ENCODE results near the gene FUT6. TPM values are rescaled to one million over a fixed set of nuclear protein-coding genes. Genes with fewer than 3 reads are reported as not detected.

The FUT6 gene
- total RNA-seq, 1 donor from 2014 or later, result not detected

DNA sequence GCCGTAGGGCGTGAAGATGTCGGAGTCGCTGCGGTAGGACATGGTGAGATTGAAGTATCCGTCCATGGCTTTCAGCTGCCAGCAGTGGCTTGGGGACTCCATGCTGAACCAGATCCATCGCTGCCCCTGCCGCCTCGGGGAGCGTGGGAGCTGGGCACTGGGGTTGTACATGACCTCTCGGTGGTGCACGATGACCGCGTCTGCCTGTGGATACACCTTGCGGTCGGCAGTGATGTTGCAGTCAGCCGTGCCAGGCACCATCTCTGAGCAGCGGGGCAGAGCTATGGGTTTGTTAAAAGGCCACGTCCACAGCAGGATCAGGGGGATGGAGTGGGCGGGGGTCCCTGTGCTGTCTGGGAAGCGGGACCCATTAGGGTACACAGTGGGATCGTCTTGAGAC lies 7.4 kb downstream of the FUT6 start:
- no peak overlapping the region for H2AFZ ChIP-seq (replicated peaks)
- H3K36me3 Mint-ChIP-seq, result no peaks in the 10 kb centered on the region
- H3K27ac Mint-ChIP-seq, result peak overlapping the region; percentile 24
- no peaks in the 10 kb centered on the region for H3K79me2 ChIP-seq (ENCODE audit: low read depth)
- peaks cover 12% of the 10 kb centered on the region for H3F3A ChIP-seq (ENCODE audit: low read depth)
- no peaks in the 10 kb centered on the region for H4K20me1 ChIP-seq (ENCODE audit: low read depth)
- TF ChIP-seq EZH2phosphoT487 (IDR thresholded peaks at IDR 0.05) (no peak), EZH2 (IDR thresholded peaks at IDR 0.05) (no peak)
- TF ChIP-seq, protein P1, sequence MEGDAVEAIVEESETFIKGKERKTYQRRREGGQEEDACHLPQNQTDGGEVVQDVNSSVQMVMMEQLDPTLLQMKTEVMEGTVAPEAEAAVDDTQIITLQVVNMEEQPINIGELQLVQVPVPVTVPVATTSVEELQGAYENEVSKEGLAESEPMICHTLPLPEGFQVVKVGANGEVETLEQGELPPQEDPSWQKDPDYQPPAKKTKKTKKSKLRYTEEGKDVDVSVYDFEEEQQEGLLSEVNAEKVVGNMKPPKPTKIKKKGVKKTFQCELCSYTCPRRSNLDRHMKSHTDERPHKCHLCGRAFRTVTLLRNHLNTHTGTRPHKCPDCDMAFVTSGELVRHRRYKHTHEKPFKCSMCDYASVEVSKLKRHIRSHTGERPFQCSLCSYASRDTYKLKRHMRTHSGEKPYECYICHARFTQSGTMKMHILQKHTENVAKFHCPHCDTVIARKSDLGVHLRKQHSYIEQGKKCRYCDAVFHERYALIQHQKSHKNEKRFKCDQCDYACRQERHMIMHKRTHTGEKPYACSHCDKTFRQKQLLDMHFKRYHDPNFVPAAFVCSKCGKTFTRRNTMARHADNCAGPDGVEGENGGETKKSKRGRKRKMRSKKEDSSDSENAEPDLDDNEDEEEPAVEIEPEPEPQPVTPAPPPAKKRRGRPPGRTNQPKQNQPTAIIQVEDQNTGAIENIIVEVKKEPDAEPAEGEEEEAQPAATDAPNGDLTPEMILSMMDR (IDR thresholded peaks at IDR 0.05), result no peak
- H3K9ac ChIP-seq, result no peak overlapping the region
- H3K27me3 Mint-ChIP-seq (ENCODE audit: insufficient read depth, low read depth), result peaks cover 8% of the 10 kb centered on the region
- peaks cover 11% of the 10 kb centered on the region for H3K4me1 Mint-ChIP-seq
- peak overlapping the region; percentile 44 for H3K4me3 Mint-ChIP-seq
- DNase-seq (ENCODE audit: low spot score), result no peak
- H3K4me3 ChIP-seq, result no peak overlapping the region
- no peaks in the 10 kb centered on the region for H3K4me1 ChIP-seq
- no peaks in the 10 kb centered on the region for H3K36me3 ChIP-seq
- H3K9me3 Mint-ChIP-seq, result no peaks in the 10 kb centered on the region
- H3K4me2 ChIP-seq, result no peak overlapping the region
- H3K9me3 ChIP-seq (ENCODE audit: low read depth), result no peaks in the 10 kb centered on the region
- no peak overlapping the region for H3K27ac ChIP-seq
- H3K27me3 ChIP-seq, result peaks cover 19% of the 10 kb centered on the region

DNA sequence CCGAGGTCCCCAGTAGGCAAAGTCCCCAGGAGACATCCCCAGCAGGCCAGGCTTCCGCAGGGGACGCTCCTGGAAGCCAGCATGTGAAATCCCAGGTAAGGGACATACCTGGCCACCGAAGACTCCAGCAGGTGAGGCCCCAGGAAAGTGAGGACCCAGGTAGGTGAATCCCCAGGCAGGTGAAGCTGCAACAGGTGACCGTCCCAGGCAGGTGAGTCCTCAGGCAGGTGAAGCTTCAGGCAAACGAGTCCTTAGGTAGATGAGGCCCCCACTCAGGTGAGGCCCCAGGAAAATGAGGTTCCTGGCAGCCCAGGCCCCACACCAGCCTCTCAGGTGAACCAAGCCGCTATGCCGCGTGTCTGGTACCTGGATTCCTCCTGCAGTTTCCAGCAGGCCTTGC lies 8.3 kb downstream of the FUT6 start:
- H3K9me3 Mint-ChIP-seq, result no peaks in the 10 kb centered on the region
- Histone ChIP-seq H3K4me1 (peaks cover 4% of the 10 kb centered on the region), H3K36me3 (no peaks in the 10 kb centered on the region), H3K9ac (no peak overlapping the region), H4K20me1 (ENCODE audit: low read depth) (peaks cover 3% of the 10 kb centered on the region), H3K4me2 (no peak overlapping the region), H3K4me3 (no peak overlapping the region), H3K27ac (no peak overlapping the region), H3K27me3 (peaks cover 19% of the 10 kb centered on the region), H3K79me2 (ENCODE audit: low read depth) (no peaks in the 10 kb centered on the region), H2AFZ (replicated peaks) (no peak overlapping the region), H3K9me3 (ENCODE audit: low read depth) (no peaks in the 10 kb centered on the region), H3F3A (ENCODE audit: low read depth) (peaks cover 21% of the 10 kb centered on the region)
- peaks cover 10% of the 10 kb centered on the region for H3K27me3 Mint-ChIP-seq (ENCODE audit: insufficient read depth, low read depth)
- H3K27ac Mint-ChIP-seq, result no peak overlapping the region
- no peak for DNase-seq (ENCODE audit: low spot score)
- TF ChIP-seq EZH2 (IDR thresholded peaks at IDR 0.05) (no peak), EZH2phosphoT487 (IDR thresholded peaks at IDR 0.05) (no peak)
- TF ChIP-seq, protein P1 (IDR thresholded peaks at IDR 0.05), result no peak
- no peaks in the 10 kb centered on the region for H3K36me3 Mint-ChIP-seq
- H3K4me3 Mint-ChIP-seq, result no peak overlapping the region
- peaks cover 11% of the 10 kb centered on the region for H3K4me1 Mint-ChIP-seq

DNA sequence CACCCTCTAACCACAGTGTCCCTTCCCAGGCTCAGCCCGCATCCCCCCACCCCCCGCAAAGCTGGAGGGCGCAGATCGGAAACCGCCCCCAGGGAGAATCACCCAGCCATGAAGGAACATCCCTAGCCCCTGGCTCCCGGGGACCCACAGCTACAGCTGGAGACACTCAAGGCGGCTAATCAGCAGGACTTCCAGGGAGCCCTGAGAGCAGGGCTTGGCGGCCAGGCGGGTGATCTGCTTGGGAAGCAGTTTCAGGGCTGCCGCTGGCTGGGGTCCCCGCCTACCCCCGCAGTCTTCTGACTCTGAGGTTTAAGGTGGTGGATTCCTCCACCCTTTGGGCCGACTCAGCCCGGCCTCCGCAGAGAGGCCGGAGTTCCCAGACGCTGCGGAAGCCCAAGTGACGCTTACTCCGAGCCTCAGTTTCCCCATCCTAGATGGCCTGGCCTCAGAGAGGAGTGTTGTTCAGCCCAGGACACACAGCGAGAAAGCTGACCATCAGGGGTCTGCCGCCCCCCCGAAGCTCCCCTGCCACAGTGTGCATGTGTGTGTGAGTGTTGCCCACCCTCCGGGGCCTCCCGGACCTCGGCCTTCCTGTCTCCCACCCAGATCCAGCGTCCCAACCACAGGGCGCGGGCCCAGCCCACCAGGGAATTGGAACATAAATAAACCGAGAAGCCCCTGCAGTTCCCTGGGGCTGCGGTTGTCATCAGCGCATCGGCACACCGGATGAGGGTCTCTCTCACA lies 9.8 kb downstream of the FUT6 start:
- Histone ChIP-seq H2AFZ (replicated peaks) (no peak overlapping the region), H3K27me3 (peaks cover 7% of the 10 kb centered on the region), H3K4me2 (peak overlapping the region; percentile 78), H3K9me3 (ENCODE audit: low read depth) (no peaks in the 10 kb centered on the region), H3K79me2 (ENCODE audit: low read depth) (no peaks in the 10 kb centered on the region), H3F3A (ENCODE audit: low read depth) (peaks cover 21% of the 10 kb centered on the region), H4K20me1 (ENCODE audit: low read depth) (peaks cover 5% of the 10 kb centered on the region), H3K4me1 (peaks cover 4% of the 10 kb centered on the region), H3K9ac (no peak overlapping the region), H3K4me3 (peak overlapping the region; percentile 56), H3K36me3 (no peaks in the 10 kb centered on the region), H3K27ac (no peak overlapping the region)
- TF ChIP-seq, protein P1 (IDR thresholded peaks at IDR 0.05), result no peak
- TF ChIP-seq EZH2 (IDR thresholded peaks at IDR 0.05) (no peak), EZH2phosphoT487 (IDR thresholded peaks at IDR 0.05) (no peak)
- H3K36me3 Mint-ChIP-seq, result no peaks in the 10 kb centered on the region
- no peak overlapping the region for H3K27ac Mint-ChIP-seq
- H3K4me3 Mint-ChIP-seq, result peak overlapping the region; percentile 65
- DNase-seq (ENCODE audit: low spot score), result no peak
- no peaks in the 10 kb centered on the region for H3K9me3 Mint-ChIP-seq
- peaks cover 11% of the 10 kb centered on the region for H3K4me1 Mint-ChIP-seq
- peaks cover 11% of the 10 kb centered on the region for H3K27me3 Mint-ChIP-seq (ENCODE audit: insufficient read depth, low read depth)
